ENCODE results near the gene AQP5.

Gene AQP5

GRCh38 chr12:49937639-49938300 is 23.9 kb upstream of the AQP5 start:
- H3K4me3 ChIP-seq (ENCODE audit: low read depth, low read length), result no peak overlapping the region
- DNase-seq, result peak; percentile 75
- TF ChIP-seq, protein P1, sequence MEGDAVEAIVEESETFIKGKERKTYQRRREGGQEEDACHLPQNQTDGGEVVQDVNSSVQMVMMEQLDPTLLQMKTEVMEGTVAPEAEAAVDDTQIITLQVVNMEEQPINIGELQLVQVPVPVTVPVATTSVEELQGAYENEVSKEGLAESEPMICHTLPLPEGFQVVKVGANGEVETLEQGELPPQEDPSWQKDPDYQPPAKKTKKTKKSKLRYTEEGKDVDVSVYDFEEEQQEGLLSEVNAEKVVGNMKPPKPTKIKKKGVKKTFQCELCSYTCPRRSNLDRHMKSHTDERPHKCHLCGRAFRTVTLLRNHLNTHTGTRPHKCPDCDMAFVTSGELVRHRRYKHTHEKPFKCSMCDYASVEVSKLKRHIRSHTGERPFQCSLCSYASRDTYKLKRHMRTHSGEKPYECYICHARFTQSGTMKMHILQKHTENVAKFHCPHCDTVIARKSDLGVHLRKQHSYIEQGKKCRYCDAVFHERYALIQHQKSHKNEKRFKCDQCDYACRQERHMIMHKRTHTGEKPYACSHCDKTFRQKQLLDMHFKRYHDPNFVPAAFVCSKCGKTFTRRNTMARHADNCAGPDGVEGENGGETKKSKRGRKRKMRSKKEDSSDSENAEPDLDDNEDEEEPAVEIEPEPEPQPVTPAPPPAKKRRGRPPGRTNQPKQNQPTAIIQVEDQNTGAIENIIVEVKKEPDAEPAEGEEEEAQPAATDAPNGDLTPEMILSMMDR (IDR thresholded peaks at IDR 0.05; ENCODE audit: low read depth, low read length), result no peak
- H3K4me1 ChIP-seq, result peaks cover 14% of the 10 kb centered on the region
- H3K9me3 ChIP-seq, result no peaks in the 10 kb centered on the region
- no peaks in the 10 kb centered on the region for H3K27me3 ChIP-seq
- no peaks in the 10 kb centered on the region for H3K36me3 ChIP-seq

DNA sequence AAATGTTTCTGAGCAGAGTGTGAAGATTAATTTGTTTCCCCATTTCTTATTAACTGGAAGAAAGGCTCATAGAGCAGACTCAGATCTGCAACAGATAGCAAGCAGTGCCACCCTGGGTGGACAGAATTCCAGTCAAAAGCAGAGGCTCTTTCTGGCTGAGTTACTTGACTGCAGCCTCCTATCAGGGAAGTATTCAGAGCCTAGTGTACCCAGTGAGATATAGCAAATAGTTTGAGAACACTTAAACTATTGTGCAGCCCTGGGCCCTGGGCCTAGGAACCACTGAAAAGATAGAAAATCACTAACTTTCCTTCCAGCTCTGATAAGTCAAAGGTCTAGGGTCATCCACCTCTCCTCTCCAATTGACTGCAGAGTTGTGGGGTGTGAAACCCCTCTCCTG is 22.4 kb upstream of the AQP5 start:
- H3K4me3 ChIP-seq (ENCODE audit: low read depth, low read length), result no peak overlapping the region
- TF ChIP-seq, protein P1 (IDR thresholded peaks at IDR 0.05; ENCODE audit: low read depth, low read length), result no peak
- no peaks in the 10 kb centered on the region for H3K9me3 ChIP-seq
- H3K36me3 ChIP-seq, result no peaks in the 10 kb centered on the region
- no peak for DNase-seq
- H3K4me1 ChIP-seq, result peaks cover 27% of the 10 kb centered on the region
- no peaks in the 10 kb centered on the region for H3K27me3 ChIP-seq

DNA sequence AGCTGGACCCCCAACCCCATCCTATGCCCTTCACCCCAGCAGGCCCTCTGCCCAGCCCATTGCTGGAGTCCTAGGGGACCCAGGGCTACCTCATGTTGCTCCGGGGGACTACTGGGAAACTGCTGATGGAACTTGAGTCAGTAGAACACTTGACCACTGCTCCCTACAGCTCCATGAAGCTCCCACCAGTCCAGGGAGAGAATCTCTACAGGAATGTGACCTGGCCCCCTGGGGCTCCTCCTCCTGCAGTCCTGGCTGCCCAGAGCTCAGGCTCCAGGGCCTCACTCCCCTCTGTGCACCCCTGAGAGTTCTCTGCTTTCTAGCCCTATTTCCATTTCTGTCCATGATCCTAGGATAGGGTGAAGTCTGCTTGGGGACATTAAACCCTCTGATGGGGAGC is 22.0 kb upstream of the AQP5 start:
- TF ChIP-seq, protein P1 (IDR thresholded peaks at IDR 0.05; ENCODE audit: low read depth, low read length), result no peak
- H3K4me1 ChIP-seq, result peaks cover 31% of the 10 kb centered on the region
- H3K9me3 ChIP-seq, result no peaks in the 10 kb centered on the region
- DNase-seq, result no peak
- no peaks in the 10 kb centered on the region for H3K36me3 ChIP-seq
- no peaks in the 10 kb centered on the region for H3K27me3 ChIP-seq
- H3K4me3 ChIP-seq (ENCODE audit: low read depth, low read length), result no peak overlapping the region

DNA sequence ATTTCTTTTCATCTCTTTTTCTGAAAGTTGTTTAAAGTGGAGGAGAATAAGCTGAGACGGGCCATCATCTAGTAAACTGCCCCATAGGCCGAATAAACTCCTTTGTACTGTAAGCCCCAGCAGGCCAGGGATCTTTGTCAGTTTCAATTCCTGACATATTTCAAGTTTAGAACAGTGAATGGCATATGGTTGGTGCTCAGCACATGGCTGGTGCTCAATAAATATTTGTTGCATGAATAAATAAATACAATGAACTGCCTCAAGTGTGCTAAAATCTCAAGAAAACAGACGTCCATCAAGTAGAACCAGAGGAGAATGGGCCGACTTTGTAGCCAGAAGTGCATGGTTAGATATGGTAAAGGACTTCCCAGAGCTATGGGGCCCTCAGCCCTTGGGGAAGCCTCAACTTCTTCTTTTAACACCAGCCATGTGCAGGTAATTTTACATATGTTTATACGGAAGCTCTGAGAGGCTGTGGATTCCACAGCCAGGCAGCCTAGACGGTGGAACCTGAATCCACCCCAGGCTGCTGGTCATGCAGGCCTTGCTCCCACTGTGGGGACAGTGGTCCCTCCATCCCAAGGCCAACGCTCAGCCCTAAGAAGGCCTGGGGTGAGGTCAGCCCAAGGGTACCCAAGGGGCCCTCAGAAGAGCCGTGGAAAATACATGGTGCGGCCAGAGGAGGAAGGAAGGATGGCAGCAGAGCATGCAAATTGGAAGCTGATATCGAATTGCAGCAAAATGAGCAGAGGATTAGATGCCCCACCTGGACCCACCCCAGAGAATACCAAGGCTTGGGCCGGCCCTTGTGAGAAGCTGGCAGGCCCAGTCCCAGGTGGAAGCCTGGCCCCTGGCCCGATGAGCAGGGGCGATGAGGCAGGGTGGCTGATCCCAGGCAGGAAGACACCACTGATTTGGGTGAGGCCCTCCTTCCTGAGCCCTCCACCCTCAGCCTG is 19.8 kb upstream of the AQP5 start:
- H3K36me3 ChIP-seq, result no peaks in the 10 kb centered on the region

DNA sequence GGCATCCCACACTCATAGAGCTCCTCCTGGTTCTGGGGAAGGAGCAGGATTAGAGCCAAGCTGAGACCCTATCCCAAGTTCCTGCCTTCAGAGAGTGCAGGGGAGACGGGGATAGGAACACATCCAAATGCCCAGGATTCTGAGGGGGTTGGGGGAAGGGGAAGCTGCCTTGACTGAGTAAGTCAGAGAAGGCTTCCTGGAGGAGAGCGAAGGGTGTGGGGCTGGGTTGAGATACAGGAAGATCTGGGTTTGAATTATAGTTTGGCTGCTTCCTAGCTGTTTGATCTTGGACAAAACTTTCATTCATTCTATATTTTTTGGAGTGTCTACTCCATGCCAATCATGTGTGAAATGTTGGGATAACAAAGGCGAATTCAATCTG is 19.2 kb upstream of the AQP5 start:
- TF ChIP-seq, protein P1 (IDR thresholded peaks at IDR 0.05; ENCODE audit: low read depth, low read length), result no peak
- DNase-seq, result no peak
- H3K9me3 ChIP-seq, result no peaks in the 10 kb centered on the region
- H3K27me3 ChIP-seq, result no peaks in the 10 kb centered on the region
- no peaks in the 10 kb centered on the region for H3K36me3 ChIP-seq
- no peak overlapping the region for H3K4me3 ChIP-seq (ENCODE audit: low read depth, low read length)
- H3K4me1 ChIP-seq, result peaks cover 44% of the 10 kb centered on the region

More for the DNA sequence above, 19.8 kb upstream of the AQP5 start:
- no peak for DNase-seq
- TF ChIP-seq, protein P1 (IDR thresholded peaks at IDR 0.05; ENCODE audit: low read depth, low read length), result no peak
- Histone ChIP-seq H3K9me3 (no peaks in the 10 kb centered on the region), H3K27me3 (no peaks in the 10 kb centered on the region), H3K4me3 (ENCODE audit: low read depth, low read length) (no peak overlapping the region), H3K4me1 (peaks cover 45% of the 10 kb centered on the region)
